K562 (cell line): ENCODE measurements around the gene LEO1. TPM values are rescaled to one million over a fixed set of nuclear protein-coding genes. Genes with fewer than 3 reads are reported as not detected.

Experiments used
- AFF1 ChIP-seq, 2 experiments: fragments of 450-650 bp; IDR thresholded peaks; 2 replicates each; pipeline ENCODE4 v1.6.1; 2018; ENCODE audit warnings: mild to moderate bottlenecking in 2 of 2, low read depth in 1 of 2; ENCODE audit not compliant: partially characterized antibody in 2 of 2
- AFF4 ChIP-seq: sonication (generic); formaldehyde crosslinking; IDR thresholded peaks from 2 replicates; pipeline ENCODE4 v1.8.0; 2023; ENCODE audit warnings: mild to moderate bottlenecking, missing genetic modification reagents
- BRD9 ChIP-seq: fragments of 450-650 bp; IDR thresholded peaks from 2 replicates; pipeline ENCODE4 v1.6.1; 2018; ENCODE audit warnings: low read depth; ENCODE audit not compliant: partially characterized antibody
- DPF2 ChIP-seq: fragments of 450-650 bp; IDR thresholded peaks from 2 replicates; pipeline ENCODE4 v1.6.1; 2016
- E2F3 ChIP-seq: fragments of 250-450 bp; sonication (Bioruptor Pico); IDR thresholded peaks from 2 replicates; pipeline ENCODE4 v1.4.0; 2020; ENCODE audit warnings: mild to moderate bottlenecking
- FIP1L1 ChIP-seq: fragments of 200-400 bp; formaldehyde crosslinking; IDR thresholded peaks from 2 replicates; pipeline ENCODE4 v1.6.1; 2018; ENCODE audit warnings: mild to moderate bottlenecking, low read depth, low read length; ENCODE audit not compliant: poor library complexity, severe bottlenecking
- FOS ChIP-seq: IDR thresholded peaks from 3 replicates; pipeline ENCODE4 v1.6.1; 2011; ENCODE audit not compliant: insufficient read length; ENCODE audit errors: extremely low read depth
- FOXJ2 ChIP-seq: fragments of 200-800 bp; sonication (Bioruptor generic); IDR thresholded peaks from 2 replicates; pipeline ENCODE4 v1.6.1; 2016; ENCODE audit warnings: missing genetic modification characterization, missing compliant biosample characterization
- HCFC1 ChIP-seq: IDR thresholded peaks from 2 replicates; pipeline ENCODE4 v1.6.1; 2012; ENCODE audit warnings: low read depth, low read length, improper control_type of control experiment
- MAFF ChIP-seq: IDR thresholded peaks from 2 replicates; pipeline ENCODE4 v1.6.1; 2012; ENCODE audit warnings: low read length, improper control_type of control experiment
- MAFG ChIP-seq: fragments of 450-650 bp; conservative IDR thresholded peaks from 2 replicates; pipeline ENCODE4 v1.6.1; 2016; ENCODE audit warnings: missing genetic modification characterization, missing compliant biosample characterization
- MAZ ChIP-seq, 2 experiments: fragments of 450-650 bp in 1 of 2; sonication (generic) in 1 of 2; formaldehyde crosslinking; IDR thresholded peaks in 1 of 2; conservative IDR thresholded peaks in 1 of 2; 2 replicates each; pipeline versions ENCODE4 v1.4.0 to v1.5.0; 2020; ENCODE audit warnings: mild to moderate bottlenecking in 1 of 2, missing genetic modification reagents in 1 of 2
- MCM5 ChIP-seq: fragments of 450-650 bp; IDR thresholded peaks from 2 replicates; pipeline ENCODE4 v1.6.1; 2016; ENCODE audit warnings: low read depth
- MYNN ChIP-seq, 2 experiments: sonication (generic); formaldehyde crosslinking in 1 of 2; IDR thresholded peaks; 2 replicates each; pipeline versions ENCODE4 v1.5.0 to v1.6.1; 2016 to 2020; ENCODE audit warnings: antibody characterized with exemption in 1 of 2, missing genetic modification reagents in 1 of 2
- NFE2L1 ChIP-seq: fragments of 450-650 bp; IDR thresholded peaks from 2 replicates; pipeline ENCODE4 v1.6.1; 2016; ENCODE audit warnings: missing genetic modification characterization, low read depth, mild to moderate bottlenecking, missing compliant biosample characterization, moderate library complexity, borderline replicate concordance
- POLR2B ChIP-seq: fragments of 450-650 bp; IDR thresholded peaks from 2 replicates; pipeline ENCODE4 v1.6.1; 2018; ENCODE audit warnings: low read depth; ENCODE audit not compliant: partially characterized antibody
- RAD51 ChIP-seq: fragments of 450-650 bp; IDR thresholded peaks from 2 replicates; pipeline ENCODE4 v1.7.1; 2016; ENCODE audit warnings: low read depth, mild to moderate bottlenecking, borderline replicate concordance
- RCOR1 ChIP-seq, 2 experiments: IDR thresholded peaks; 2 replicates each; pipeline ENCODE4 v1.6.1; 2012; ENCODE audit warnings: low read depth in 2 of 2, low read length in 2 of 2, borderline replicate concordance in 1 of 2, improper control_type of control experiment in 1 of 2
- SIN3A ChIP-seq, 2 experiments: fragments of 150-350 bp in 1 of 2; IDR thresholded peaks; 2 replicates each; pipeline ENCODE4 v1.6.1; 2011 to 2016; ENCODE audit warnings: borderline replicate concordance in 2 of 2, low read depth in 2 of 2, low read length in 2 of 2, mild to moderate bottlenecking in 2 of 2, moderate library complexity in 2 of 2; ENCODE audit not compliant: control insufficient read depth in 1 of 2
- SREBF2 ChIP-seq: sonication (generic); formaldehyde crosslinking; IDR thresholded peaks from 2 replicates; pipeline ENCODE4 v1.4.0; 2020; ENCODE audit warnings: mild to moderate bottlenecking, missing genetic modification reagents
- polyA plus RNA-seq, 8 experiments: library from polyadenylated mRNA; depleted of rRNA in 4 of 8; stranded (reverse) in 5 of 8; unstranded in 3 of 8; fragments of >200 nt; fragmentation: Nextera tagmentation in 2 of 8; fragmentation: Illumina TruSeq in 1 of 8; extraction: Ambion mirVana in 2 of 8; extraction: Trizol in 1 of 8; gene quantifications; 2 replicates each; pipeline versions ENCODE4 v1.2.1 to v1.2.3, GENCODE V29; 2011 to 2014; ENCODE audit warnings: inconsistent platforms in 1 of 8, missing spikeins in 1 of 8
- total RNA-seq, 7 experiments: library from RNA; depleted of rRNA in 6 of 7; stranded (reverse); fragments of >200 nt in 6 of 7; fragmentation: Illumina TruSeq in 2 of 7; extraction: Trizol in 2 of 7; gene quantifications; 2 replicates each; pipeline versions ENCODE4 v1.2.1 to v1.2.3, GENCODE V29; 2011 to 2021; ENCODE audit warnings: low replicate concordance in 1 of 7

The LEO1 gene
- total and polyA plus RNA-seq, 9 of the 15 experiments (the other 6 are each of a cell fraction or from before 2014, with no cell fraction given) = 8.4 to 48.3 (median 37.9) TPM

DNA sequence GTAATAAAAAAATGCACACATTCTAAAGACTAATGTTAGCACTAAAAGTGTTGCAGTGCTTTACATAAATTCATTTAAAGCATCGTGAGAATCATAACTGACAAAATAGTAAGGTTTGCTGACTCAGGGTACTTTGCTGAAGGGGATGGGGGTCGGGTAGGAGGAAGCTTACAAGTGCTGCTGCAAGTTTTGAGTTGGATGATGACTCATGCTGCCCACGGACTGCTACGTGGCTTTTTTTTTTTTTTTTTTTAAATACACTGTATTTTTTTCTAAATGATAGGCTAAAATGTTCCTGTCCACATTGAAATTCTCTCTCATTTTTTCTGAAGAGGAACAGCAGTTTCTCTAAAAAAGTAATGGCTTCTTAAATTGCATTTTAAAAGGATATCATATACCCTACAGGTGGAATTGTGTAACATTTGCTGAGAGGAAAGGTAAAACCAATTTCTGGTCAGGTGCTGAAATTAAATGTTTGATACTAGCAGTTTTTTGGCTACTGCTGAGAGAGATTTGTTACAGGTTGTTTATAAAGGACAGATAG, 49.6 kb upstream of the LEO1 start (continued):
- TF ChIP-seq RCOR1 (IDR thresholded peaks at IDR 0.05; ENCODE audit: borderline replicate concordance in 1 of 2, low read depth in 2 of 2, low read length in 2 of 2) = peak in 1 of 2 experiments; percentile 36; a peak in 1 of 4 replicates
- no peak for TF ChIP-seq HCFC1
- peak; percentile 42 to 69 for TF ChIP-seq AFF1 (IDR thresholded peaks at IDR 0.05; ENCODE audit: low read depth in 1 of 2, partially characterized antibody in 2 of 2)
- 0 out of 2 replicates have a peak, but pooled peaks have one; percentile 33 for TF ChIP-seq MYNN (IDR thresholded peaks at IDR 0.05)
- TF ChIP-seq MYNN (CRISPR knock-in tag; IDR thresholded peaks at IDR 0.05) = no peak
- TF ChIP-seq NFE2L1 = peak; percentile 59
- TF ChIP-seq MAFG (tag) = peak; percentile 99
- no peak for TF ChIP-seq AFF4 (CRISPR knock-in tag)
- TF ChIP-seq DPF2 = peak; percentile 95
- TF ChIP-seq FIP1L1 = no peak
- TF ChIP-seq RAD51 = 0 out of 2 replicates have a peak, but pooled peaks have one; percentile 3
- TF ChIP-seq POLR2B = peak; percentile 45
- peak in 1 of 2 experiments; percentile 70; a peak in 1 of 4 replicates for TF ChIP-seq SIN3A (IDR thresholded peaks at IDR 0.05; ENCODE audit: borderline replicate concordance in 2 of 2, control insufficient read depth in 1 of 2, low read depth in 2 of 2, low read length in 2 of 2)
- TF ChIP-seq MAZ (CRISPR knock-in tag; conservative IDR thresholded peaks at IDR 0.05 in 1 of 2, IDR thresholded peaks at IDR 0.05 in 1 of 2) = peak in 1 of 2 experiments; percentile 74; a peak in 2 of 4 replicates
- peak; percentile 98 for TF ChIP-seq MAFF
- peak; percentile 37; the same call in 1 of the 2 replicates for TF ChIP-seq FOXJ2 (tag)
- no peak for TF ChIP-seq E2F3
- TF ChIP-seq MCM5 = no peak
- no peak for TF ChIP-seq SREBF2
- TF ChIP-seq BRD9 = peak; percentile 92
- peak; percentile 67 for TF ChIP-seq FOS
